Activated naive CD8-positive, alpha-beta T cell treated with anti-CD3 and anti-CD28 coated beads, Interleukin-2, amount 50 U/mL, for 24 hours (primary cell): ENCODE measurements around the gene UNKL.

Experiments
- ATAC-seq: fragments of 150-1000 bp; cut with Tn5 transposase; one replicate; pipeline ENCODE4 v1.10.0; 2021
- DNase-seq: peaks from one replicate; pipeline ENCODE4 v3.0.0; 2021
- H3K27ac Mint-ChIP-seq: one replicate; pipeline ENCODE4 v1.8.0; 2021; ENCODE audit warnings: mild to moderate bottlenecking, mixed read lengths
- H3K27me3 Mint-ChIP-seq: one replicate; pipeline ENCODE4 v1.8.0; 2021; ENCODE audit warnings: mixed read lengths
- H3K36me3 Mint-ChIP-seq: one replicate; pipeline ENCODE4 v1.8.0; 2021; ENCODE audit warnings: low read depth, mixed read lengths
- H3K4me1 Mint-ChIP-seq: one replicate; pipeline ENCODE4 v1.8.0; 2021; ENCODE audit warnings: mixed read lengths
- H3K4me3 Mint-ChIP-seq: one replicate; pipeline ENCODE4 v1.8.0; 2021; ENCODE audit warnings: mild to moderate bottlenecking, moderate library complexity, mixed read lengths
- H3K9me3 Mint-ChIP-seq: one replicate; pipeline ENCODE4 v1.8.0; 2021; ENCODE audit warnings: mixed read lengths

The UNKL gene

DNA sequence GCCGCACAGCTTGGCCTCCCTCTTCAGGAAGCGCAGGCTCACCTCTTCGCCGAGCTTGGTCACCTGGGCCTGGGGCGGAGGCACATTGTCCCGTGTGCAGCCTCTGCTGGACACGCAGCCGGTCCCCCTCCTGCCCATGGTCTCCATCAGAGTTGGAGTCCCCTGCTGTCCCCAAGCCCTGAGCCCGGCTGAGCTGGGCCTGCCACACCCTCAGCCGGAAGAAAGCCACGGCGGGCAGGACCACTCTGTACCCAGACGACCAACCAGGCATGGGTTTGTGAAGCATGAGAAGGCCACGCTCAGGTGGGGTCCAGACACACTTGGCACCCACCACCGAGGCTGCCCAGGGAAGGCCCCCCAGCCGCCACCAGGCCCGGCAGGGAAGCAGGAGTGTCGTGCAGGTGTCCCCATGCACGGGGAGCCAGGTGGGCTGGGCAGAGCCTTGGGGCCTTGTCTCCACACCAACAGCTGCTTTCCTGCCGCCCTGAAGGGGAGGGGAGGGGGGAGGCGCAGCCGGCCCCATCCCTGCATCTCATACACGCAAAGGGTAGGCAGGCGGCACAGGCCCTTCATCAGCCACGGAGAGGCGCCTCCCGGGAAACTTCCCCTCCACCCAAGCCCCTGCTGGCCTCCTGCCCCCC lies 24.7 kb upstream of the UNKL start:
- DNase-seq (no peak), ATAC-seq (no peak)
- Mint-ChIP-seq H3K27me3 (no peaks in the 10 kb centered on the region), H3K4me3 (no peak overlapping the region), H3K4me1 (no peaks in the 10 kb centered on the region), H3K9me3 (no peaks in the 10 kb centered on the region), H3K27ac (no peak overlapping the region), H3K36me3 (no peaks in the 10 kb centered on the region)

DNA sequence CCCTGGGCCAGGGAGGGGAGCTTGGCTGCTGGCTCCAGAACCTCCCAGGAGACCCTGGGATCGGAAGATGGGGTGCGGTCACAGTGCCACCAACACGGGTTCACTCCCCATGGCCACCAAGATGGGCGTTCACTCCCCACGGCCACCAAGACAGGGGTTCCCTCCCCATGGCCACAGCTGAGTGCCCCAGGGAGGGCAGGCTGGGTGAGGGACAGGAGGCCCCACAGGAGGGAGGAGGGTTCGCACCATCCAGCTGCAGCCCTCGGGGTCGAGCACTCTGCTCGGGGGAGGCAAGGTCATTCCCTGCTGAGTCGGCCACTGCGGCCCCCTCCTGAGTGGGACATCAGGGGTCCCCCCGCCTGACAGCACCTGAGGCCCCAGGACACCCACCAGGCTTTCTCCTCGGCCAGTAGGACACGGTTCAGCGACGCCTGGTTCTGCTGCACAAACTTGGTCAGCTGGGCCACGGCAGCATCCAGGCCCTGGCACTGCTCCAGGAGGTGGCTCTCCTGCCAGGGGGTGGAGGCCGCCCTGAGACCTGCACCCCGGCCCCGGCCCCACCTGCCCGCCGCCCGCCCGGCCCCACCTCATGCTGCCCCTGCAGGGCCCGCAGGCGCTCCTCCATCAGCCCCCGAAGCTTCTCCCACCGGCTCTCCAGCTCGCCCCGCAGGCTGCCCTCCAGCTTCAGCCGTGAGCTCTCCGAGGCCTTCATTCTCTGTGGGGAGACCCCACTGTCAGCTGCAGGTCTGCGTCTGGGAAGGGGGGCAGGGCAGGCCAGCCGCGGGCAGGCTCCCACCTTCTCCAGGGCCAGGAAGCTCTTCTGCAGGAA lies 23.9 kb upstream of the UNKL start:
- ATAC-seq (no peak), DNase-seq (no peak)
- Mint-ChIP-seq H3K4me1 (no peaks in the 10 kb centered on the region), H3K36me3 (no peaks in the 10 kb centered on the region), H3K9me3 (no peaks in the 10 kb centered on the region), H3K27me3 (no peaks in the 10 kb centered on the region), H3K4me3 (no peak overlapping the region), H3K27ac (no peak overlapping the region)

DNA sequence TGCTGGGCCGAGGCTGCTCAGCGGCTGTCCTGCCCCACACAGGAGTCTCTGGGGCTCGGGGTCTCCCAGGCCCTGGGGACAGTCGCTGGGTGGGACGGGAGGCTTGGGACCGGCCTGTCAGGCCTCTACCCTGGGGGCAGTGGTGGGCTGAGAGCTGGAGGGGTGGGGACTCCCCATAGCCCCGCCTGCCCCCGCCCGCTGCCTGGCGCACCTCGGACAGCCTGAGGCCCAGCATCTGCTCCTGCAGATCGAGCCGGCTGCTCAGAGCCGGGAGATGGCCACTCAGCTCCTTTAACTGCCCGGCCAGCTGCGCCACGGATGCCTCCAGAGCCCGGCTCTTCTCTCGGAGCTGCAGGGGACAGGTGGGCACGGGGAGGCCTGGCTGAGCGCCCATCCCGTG lies 23.1 kb upstream of the UNKL start:
- no peaks in the 10 kb centered on the region for H3K36me3 Mint-ChIP-seq

DNA sequence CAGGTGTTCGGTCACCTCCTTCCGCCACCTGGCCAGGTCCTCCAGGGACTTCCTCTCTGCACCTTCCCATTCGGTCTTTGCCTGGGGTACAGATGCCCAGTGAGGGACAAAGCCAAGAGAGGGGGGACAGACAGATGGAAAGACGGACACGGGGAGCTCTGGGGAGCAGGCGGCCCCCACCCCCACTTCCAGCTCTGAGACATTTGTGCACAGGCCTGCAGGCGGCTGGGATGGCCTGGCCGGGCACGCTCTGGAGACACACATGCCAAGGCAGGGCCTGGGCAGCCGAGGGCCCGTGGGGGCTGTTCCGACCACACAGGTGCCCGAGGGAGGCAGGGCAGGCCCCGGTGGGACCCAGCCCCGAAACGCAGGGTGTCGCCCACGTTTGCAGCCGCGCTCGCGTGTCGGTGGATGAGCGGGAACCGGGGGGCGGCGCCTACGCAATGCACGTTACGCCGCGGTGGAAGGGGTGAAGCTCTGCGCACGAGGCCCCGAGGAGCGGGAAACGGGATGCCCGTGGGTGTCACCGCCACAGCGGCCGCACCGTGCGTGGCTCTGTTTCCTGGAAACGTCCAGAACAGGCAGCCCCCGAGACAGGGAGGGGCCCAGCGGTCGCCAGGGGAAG lies 22.3 kb upstream of the UNKL start:
- Mint-ChIP-seq H3K27me3 (no peaks in the 10 kb centered on the region), H3K36me3 (no peaks in the 10 kb centered on the region), H3K4me1 (no peaks in the 10 kb centered on the region), H3K27ac (no peak overlapping the region), H3K9me3 (no peaks in the 10 kb centered on the region), H3K4me3 (no peak overlapping the region)
- DNase-seq: no peak
- ATAC-seq: no peak

More for the DNA sequence above, 23.1 kb upstream of the UNKL start:
- H3K27me3 Mint-ChIP-seq: no peaks in the 10 kb centered on the region
- DNase-seq (no peak), ATAC-seq (no peak)
- no peaks in the 10 kb centered on the region for H3K9me3 Mint-ChIP-seq
- H3K27ac Mint-ChIP-seq: no peak overlapping the region
- H3K4me1 Mint-ChIP-seq: no peaks in the 10 kb centered on the region
- no peak overlapping the region for H3K4me3 Mint-ChIP-seq

DNA sequence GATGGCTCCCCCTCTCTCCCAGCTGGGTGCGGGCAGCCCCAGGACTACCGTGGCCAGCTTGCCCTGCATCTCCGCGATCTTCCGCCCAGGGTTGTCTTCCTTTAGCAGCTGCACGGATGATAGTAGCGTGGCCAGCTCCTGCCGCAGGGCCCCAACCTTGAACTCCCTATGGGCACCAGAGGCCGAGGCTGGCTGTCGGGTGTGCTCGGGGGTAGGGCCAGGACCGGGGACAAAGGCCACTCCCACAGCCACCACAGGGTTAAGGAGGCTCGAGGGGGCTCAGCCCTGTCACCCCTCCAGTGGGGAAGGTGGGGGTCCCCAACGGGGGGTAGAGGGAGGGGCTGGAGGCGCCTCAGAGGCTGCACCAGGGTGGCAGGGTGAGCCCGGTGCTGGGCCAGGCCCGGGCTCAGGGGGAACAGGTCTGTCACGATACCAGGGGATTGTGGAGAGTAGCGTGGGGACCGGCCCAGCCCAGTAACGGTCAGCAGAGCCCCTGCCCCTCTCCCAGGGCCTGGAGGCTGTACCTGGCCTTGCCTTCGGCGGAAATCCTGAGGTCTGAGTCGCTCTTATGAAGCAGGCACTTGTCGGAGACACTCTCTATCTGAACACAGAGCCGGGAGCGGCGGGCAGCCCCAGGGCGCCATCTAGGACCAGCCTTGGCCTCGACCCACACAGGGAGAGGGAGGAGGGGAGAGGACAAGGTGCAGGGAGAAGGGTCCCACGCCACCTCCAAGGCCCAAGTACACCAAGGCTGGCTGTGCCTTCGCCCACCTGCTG lies 21.6 kb upstream of the UNKL start:
- no peaks in the 10 kb centered on the region for H3K36me3 Mint-ChIP-seq
- no peak overlapping the region for H3K27ac Mint-ChIP-seq
- H3K9me3 Mint-ChIP-seq: no peaks in the 10 kb centered on the region
- H3K27me3 Mint-ChIP-seq: no peaks in the 10 kb centered on the region
- DNase-seq (no peak), ATAC-seq (no peak)
- no peak overlapping the region for H3K4me3 Mint-ChIP-seq
- H3K4me1 Mint-ChIP-seq: no peaks in the 10 kb centered on the region

DNA sequence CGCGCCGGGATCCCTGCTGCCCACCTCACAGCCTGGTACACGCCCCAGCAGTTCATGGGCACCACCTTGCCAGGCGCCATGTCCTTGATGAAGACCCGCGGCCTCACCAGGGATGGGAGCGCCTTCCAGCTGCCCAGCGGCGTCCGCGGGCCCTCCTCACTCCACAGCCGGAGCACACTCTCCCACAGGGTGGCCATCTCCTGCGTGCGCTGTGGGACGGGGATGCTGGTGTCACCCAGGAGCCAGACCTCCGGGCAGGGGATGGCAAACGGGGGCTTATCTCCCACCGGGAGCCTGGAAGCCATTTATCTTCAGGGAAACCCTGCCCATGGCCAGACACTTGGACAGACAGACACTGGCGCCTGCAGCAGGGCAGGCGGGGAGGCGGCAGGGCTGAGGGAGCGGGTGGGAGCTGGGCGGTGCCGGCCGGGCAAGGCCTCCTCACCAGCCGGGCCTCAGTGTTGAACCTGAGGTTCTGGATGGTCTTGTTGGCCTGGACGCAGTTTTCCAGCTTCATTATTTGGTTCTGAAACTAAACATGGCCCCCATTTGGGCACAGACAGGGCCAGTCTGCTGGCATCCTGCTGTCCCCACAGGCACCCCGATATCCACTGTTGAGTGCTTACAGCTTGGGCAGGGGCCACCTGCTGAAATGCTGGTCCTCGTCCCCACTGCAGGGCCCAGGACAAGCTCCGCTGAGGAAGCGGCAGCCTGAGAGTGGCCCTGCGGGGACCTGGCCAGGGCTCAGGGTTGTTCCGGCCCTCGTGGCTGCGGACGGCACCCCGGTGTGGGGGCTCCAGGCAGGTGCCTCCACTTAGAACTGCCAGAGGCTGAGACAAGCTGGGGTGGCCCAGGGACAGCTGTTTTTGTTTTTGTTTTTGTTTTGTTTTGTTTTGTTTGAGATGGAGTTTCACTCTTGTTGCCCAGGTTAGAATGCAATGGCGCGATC lies 20.4 kb upstream of the UNKL start:
- Mint-ChIP-seq H3K27me3 (no peaks in the 10 kb centered on the region), H3K4me3 (no peak overlapping the region), H3K27ac (no peak overlapping the region), H3K4me1 (no peaks in the 10 kb centered on the region), H3K36me3 (no peaks in the 10 kb centered on the region), H3K9me3 (no peaks in the 10 kb centered on the region)
- no peak for ATAC-seq
- DNase-seq: no peak

DNA sequence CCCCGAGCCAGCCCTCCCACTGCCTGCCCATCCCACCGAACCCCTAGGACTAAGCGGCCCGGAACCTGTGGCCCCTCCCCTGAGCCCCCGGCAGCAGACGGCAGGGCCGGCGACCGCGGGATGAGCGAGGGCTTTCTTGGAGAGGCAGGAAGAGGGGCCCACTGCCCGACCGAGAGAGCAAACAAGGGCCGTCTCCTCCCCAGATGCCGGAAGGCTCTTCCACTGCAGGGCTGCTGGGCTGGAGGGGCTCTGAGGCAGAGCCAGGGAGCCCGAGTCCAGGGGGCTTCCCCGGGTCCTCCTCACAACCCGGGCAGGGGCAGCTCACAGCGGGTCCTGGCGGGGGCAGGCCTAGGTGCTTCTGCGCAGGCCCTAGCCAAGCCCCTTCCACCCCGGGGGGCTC lies 19.3 kb upstream of the UNKL start:
- Mint-ChIP-seq H3K4me3 (no peak overlapping the region), H3K36me3 (no peaks in the 10 kb centered on the region), H3K9me3 (no peaks in the 10 kb centered on the region), H3K27me3 (no peaks in the 10 kb centered on the region), H3K4me1 (no peaks in the 10 kb centered on the region), H3K27ac (no peak overlapping the region)
- no peak for DNase-seq
- ATAC-seq: no peak

DNA sequence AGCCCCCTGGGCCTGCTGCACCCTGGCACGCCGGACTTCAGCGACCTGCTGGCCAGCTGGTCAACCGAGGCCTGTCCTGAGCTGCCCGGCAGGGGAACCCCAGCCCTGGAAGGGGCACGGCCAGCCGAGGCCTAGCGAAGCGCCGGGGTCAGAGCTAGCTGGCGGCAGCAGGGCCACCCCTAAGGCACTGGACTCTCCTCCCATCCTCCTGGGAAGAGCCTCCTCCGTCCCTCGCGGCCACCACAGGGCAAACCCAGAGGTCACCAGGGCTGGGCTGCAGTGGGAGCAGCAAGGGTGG lies 18.7 kb upstream of the UNKL start:
- Mint-ChIP-seq H3K9me3 (no peaks in the 10 kb centered on the region), H3K4me3 (no peak overlapping the region), H3K36me3 (no peaks in the 10 kb centered on the region), H3K4me1 (no peaks in the 10 kb centered on the region), H3K27me3 (no peaks in the 10 kb centered on the region), H3K27ac (no peak overlapping the region)
- no peak for DNase-seq
- no peak for ATAC-seq

DNA sequence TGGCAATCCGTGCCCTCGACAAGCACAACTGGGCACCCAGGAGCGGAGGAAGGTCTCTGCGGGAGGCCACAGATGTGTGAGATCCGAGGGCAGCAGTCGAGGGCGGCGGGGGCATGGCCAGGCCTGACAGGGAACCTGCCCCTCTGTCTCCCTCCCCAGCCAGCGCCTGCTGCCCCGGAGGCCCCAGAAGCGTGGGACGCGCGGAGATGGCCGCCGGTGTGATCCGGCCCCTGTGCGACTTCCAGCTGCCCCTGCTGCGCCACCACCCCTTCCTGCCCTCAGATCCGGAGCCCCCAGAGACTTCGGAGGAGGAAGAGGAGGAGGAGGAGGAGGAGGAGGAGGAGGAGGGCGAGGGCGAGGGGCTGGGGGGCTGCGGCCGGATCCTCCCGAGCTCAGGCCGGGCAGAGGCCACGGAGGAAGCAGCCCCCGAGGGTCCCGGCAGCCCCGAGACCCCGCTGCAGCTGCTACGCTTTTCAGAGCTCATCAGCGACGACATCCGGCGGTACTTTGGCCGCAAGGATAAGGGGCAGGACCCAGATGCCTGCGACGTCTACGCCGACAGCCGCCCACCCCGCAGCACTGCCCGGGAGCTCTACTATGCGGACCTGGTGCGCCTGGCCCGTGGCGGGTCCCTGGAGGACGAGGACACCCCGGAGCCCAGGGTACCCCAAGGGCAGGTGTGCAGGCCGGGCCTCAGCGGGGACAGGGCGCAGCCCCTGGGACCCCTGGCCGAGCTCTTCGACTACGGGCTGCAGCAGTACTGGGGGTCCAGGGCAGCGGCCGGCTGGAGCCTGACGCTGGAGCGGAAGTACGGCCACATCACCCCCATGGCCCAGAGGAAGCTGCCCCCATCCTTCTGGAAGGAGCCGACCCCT lies 18.1 kb upstream of the UNKL start:
- Mint-ChIP-seq H3K9me3 (no peaks in the 10 kb centered on the region), H3K27me3 (no peaks in the 10 kb centered on the region), H3K4me3 (peak overlapping the region; percentile 29), H3K4me1 (no peaks in the 10 kb centered on the region), H3K36me3 (no peaks in the 10 kb centered on the region), H3K27ac (peak overlapping the region; percentile 35)
- DNase-seq (no peak), ATAC-seq (no peak)

DNA sequence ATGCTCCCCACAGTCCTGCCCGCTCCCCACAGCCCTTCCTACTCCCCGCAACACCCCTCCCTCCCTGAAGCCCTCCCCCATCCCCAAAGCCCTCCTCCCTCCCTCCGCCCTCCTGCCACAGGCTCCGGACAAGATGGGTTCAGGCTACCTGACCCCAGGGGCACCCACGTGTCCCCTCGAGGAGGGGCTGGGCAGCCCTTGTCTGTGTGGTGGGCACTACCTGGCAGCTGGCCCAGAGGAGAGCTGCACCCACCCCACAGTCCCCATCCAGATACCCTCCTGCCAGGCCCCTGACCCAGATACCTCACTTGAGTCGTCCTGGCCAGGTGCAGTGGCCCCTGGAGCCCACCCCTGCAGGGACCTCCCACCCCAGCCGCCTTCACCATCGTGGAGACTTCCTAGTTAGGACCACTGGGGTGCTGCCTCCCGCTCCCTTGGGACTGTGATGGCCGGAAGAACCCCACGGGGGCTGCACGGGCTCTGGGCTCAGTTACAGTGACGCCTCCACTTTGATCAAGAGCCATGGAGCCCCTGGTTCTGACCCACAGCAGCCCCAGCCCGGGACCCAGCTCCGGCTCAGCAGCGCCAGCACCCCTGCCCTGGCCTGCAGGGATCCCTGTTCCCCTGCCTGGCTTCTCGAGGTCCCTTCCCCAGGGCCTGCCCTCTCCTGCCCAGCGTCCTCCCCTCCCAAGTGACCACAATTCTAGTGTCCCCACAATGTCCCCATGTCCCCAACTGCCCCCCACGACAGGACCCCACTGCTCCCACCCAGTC lies 17.2 kb upstream of the UNKL start:
- Mint-ChIP-seq H3K9me3 (no peaks in the 10 kb centered on the region), H3K27me3 (no peaks in the 10 kb centered on the region), H3K4me3 (peak overlapping the region; percentile 29), H3K27ac (peak overlapping the region; percentile 35), H3K36me3 (no peaks in the 10 kb centered on the region), H3K4me1 (no peaks in the 10 kb centered on the region)
- ATAC-seq (no peak), DNase-seq (no peak)

DNA sequence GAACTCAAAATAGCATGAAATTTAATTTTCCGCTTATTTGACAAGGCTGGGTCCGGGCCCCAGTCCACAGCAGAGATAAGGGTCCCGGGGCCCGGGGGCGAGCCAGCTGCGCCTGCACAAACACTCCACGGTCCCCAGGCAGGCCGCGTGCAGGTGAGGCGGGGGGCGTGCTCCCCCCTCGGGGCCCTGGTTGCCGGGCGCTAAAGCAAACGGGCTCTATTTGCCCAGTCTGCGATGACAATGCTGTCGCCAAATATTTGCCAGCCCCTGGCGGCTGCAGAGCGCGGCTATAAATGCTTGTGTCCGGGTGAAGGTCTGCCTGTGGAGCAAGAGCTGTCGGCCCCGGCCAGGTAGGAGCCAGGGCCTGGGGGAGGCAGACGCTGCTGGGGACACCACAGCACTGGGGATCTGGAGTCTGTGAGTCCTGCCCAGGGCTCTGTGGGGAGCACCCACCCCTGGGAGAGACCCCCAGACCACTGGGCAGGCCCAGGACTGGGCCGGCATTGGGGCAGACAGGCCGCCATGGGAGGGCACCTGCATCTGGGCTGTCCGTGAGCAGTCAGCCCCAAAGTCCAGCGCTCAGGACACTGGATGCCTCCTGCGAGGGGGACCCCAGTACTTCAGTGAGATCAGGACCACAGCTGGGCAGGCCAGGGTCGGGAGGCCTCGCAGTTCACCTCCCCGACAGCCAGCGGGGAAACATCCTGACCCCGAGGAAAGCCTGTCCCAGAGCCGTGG lies 16.4 kb upstream of the UNKL start, which contains the start of gene PERCC1:
Gene PERCC1, plus strand, starts transcription at position 320 of the 738 bp plus-strand sequence. CDS start 1,516 bp downstream, outside the sequence.
- ATAC-seq: no peak
- no peak within 1 kb of the TSS for H3K27ac Mint-ChIP-seq
- peak within 1 kb of the TSS; percentile 29 for H3K4me3 Mint-ChIP-seq

DNA sequence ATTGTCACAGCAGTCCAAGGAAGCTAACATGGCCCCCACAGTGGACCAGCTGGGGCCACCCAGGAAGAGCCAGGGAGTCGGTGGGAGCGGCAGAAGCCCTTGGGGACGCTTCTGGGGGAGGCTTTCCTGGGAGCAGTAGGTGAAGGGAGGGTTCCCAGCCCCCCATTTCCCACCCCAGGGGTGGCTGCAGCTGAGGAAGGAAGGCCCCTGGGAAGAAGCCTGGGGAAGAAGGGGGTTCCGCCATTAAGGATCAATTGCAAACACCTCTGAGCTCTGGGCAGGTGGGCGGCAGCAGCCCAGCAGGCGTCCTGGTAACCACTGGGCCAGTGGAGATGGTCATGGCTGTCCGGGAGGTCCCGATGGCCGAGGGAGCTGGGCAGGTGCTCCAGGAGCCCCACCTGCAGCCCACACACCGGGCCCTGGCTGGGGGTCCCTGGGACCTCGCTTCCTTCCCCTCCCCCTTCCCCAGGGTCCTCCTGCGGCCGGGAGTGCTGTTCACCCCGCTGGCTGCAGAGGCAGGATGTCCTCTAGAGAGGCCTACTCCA lies 15.8 kb upstream of the UNKL start:
- Mint-ChIP-seq H3K4me1 (no peaks in the 10 kb centered on the region), H3K9me3 (no peaks in the 10 kb centered on the region), H3K27ac (no peak overlapping the region), H3K27me3 (no peaks in the 10 kb centered on the region), H3K4me3 (no peak overlapping the region), H3K36me3 (no peaks in the 10 kb centered on the region)
- DNase-seq (no peak), ATAC-seq (no peak)

More for the DNA sequence above, 16.4 kb upstream of the UNKL start, which contains the start of gene PERCC1:
- H3K4me1 Mint-ChIP-seq: no peaks in the 10 kb centered on the region
- H3K9me3 Mint-ChIP-seq: no peaks in the 10 kb centered on the region
- no peak for DNase-seq
- no peaks in the 10 kb centered on the region for H3K36me3 Mint-ChIP-seq
- no peaks in the 10 kb centered on the region for H3K27me3 Mint-ChIP-seq
